ENCODE measurements around the gene MT2A. TPM values are rescaled to one million over a fixed set of nuclear protein-coding genes. Genes with fewer than 3 reads are reported as not detected.

The MT2A gene
- total and polyA plus RNA-seq, 2 of the 13 experiments (the other 11 are each of a cell fraction or from before 2014, with no cell fraction given) = 135 to 371 TPM

DNA sequence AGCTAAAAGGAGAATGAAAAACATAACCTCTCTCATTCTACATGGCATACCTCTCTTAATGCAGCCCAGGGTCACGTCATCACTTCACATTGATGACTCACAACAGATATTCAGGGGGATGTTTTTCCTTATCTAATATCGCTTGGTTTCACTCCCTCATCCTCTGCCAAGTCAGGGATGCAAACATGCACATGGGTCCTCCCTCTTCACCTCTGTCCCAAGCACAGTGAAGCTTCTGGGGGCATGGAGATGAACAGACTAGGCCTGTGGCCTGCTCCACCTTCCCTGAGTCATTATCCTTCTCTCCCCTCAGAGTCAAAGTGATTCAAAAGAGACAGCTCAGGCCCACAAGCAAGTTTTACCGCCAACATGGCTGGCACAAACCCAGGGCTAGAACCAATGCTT, 2.3 kb upstream of the MT2A start (continued):
- TF ChIP-seq, protein P1, sequence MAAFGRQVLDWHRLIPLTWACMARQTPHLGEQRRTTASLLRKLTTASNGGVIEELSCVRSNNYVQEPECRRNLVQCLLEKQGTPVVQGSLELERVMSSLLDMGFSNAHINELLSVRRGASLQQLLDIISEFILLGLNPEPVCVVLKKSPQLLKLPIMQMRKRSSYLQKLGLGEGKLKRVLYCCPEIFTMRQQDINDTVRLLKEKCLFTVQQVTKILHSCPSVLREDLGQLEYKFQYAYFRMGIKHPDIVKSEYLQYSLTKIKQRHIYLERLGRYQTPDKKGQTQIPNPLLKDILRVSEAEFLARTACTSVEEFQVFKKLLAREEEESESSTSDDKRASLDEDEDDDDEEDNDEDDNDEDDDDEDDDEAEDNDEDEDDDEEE (CRISPR knock-in tag; IDR thresholded peaks at IDR 0.05) = peak; percentile 61; the same call in 1 of the 2 replicates

DNA sequence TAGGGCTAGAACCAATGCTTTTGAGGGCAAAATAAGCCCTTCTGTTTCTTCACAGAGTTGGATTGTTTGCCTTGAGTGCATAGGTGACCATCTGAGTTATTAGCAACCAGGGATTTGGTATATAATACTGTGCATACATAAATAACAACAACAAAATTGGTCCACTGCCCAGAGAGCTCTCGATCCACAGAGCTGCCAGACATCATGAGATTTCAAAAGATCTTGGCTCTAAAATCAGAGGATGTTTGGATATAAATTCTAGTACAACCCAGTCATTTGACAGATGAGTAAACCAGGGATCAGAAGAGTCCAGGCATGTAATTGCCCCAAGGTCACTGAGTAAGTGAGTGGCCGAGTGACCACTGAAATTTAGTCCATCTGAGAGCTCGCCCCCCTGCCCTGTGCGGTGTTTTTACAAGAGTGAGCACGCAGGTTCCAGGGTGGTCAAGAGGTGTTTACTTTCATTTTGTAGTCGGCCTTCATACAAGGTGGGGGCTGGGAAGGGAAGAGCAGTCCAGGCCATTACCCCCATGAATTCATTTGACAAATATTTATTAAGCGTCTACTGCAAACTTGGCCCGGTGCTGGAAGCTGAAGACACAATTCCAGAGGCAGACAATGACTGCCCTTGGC, 1.8 kb upstream of the MT2A start:
- H3K4me2 ChIP-seq (ENCODE audit: low read depth, low read length) = peak overlapping the region; percentile 91
- ChIA-PET POLR2A (interaction anchor here (0.7 to 3.4 kb wide), 21 partner anchors 11 to 766 kb away, joined by 3 to 39 read pairs (median 4); partner anchors contain the start of genes CX3CL1, HERPUD1, MT1E and MT1G), CTCF (ENCODE audit: low intra/inter-chr PET ratio, low total read pairs) (no interaction called here)
- WGBS (ENCODE audit: low lambda C conversion rate) = under 1% methylated on average over 8 of the region's 8 CpGs
- no peak overlapping the region for H2AFZ ChIP-seq (ENCODE audit: low read length)
- intact Hi-C loops (cut with micrococcal nuclease; ENCODE audit: unreplicated experiment) (loop anchor here (1.0 to 10.0 kb wide), 3 partner anchors 48 to 258 kb away; partner anchors contain the start of genes MT1B, MT1F and SLC12A3), in situ Hi-C loops (cut with HindIII; ENCODE audit: extremely low pct_ligation_motif_present, low pct_unique_long_range_greater_than_20kb) (no loop called here)
- H3K4me3 ChIP-seq (replicated peaks in 1 of 3; ENCODE audit: insufficient read depth in 1 of 3, low read depth in 2 of 3, low read length in 3 of 3) = peak overlapping the region; percentile 75 to 84 (median 78)
- no peaks in the 10 kb centered on the region for H4K20me1 ChIP-seq (ENCODE audit: insufficient read depth, low read length)
- peak; percentile 87 for FAIRE-seq
- ATAC-seq = peak; percentile 48
- H3K79me2 ChIP-seq (ENCODE audit: insufficient read depth, low read length) = no peaks in the 10 kb centered on the region
- peaks cover 67% of the 10 kb centered on the region for H3K4me1 ChIP-seq (ENCODE audit: insufficient read depth, low read length)
- peak overlapping the region; percentile 79 for H3K9ac ChIP-seq (ENCODE audit: insufficient read depth, low read depth, low read length)
- H3K9me3 ChIP-seq (ENCODE audit: low read length) = no peaks in the 10 kb centered on the region
- peak; percentile 97 for DNase-seq (ENCODE audit: low spot score)
- H3K27ac ChIP-seq (ENCODE audit: extremely low read length, insufficient read depth, low read length) = peak overlapping the region; percentile 93
- peaks cover 0 to 4% of the 10 kb centered on the region in 2 experiments; a peak in 2 of 5 replicates for H3K27me3 ChIP-seq (ENCODE audit: control insufficient read depth in 1 of 2, insufficient read depth in 2 of 2, low read length in 2 of 2)
- no peaks in the 10 kb centered on the region for H3K36me3 ChIP-seq (replicated peaks in 1 of 2; ENCODE audit: control insufficient read depth in 1 of 2, insufficient read depth in 2 of 2, low read length in 2 of 2)
- BruUV-seq (replicated peaks) = no TSS peak
- TF ChIP-seq HDAC2 (CRISPR knock-in tag; IDR thresholded peaks at IDR 0.05) (no peak; the same call in 1 of the 2 replicates), JUND (CRISPR knock-in tag; IDR thresholded peaks at IDR 0.05) (no peak), ZNF530 (CRISPR knock-in tag; IDR thresholded peaks at IDR 0.05; ENCODE audit: low read depth) (no peak), SCMH1 (CRISPR knock-in tag; IDR thresholded peaks at IDR 0.05; ENCODE audit: borderline replicate concordance) (no peak), GPN1 (CRISPR knock-in tag; IDR thresholded peaks at IDR 0.05; ENCODE audit: borderline replicate concordance) (no peak), KDM4B (CRISPR knock-in tag; IDR thresholded peaks at IDR 0.05) (no peak), MEIS1 (CRISPR knock-in tag; IDR thresholded peaks at IDR 0.05; ENCODE audit: borderline replicate concordance) (peak; percentile 74; the same call in 1 of the 2 replicates), ZNF556 (CRISPR knock-in tag; IDR thresholded peaks at IDR 0.05; ENCODE audit: borderline replicate concordance) (no peak; the same call in 1 of the 2 replicates), ZNF570 (CRISPR knock-in tag; IDR thresholded peaks at IDR 0.05; ENCODE audit: borderline replicate concordance) (no peak), ZFYVE20 (CRISPR knock-in tag; IDR thresholded peaks at IDR 0.05; ENCODE audit: borderline replicate concordance, low read depth) (no peak), KDM2A (CRISPR knock-in tag; IDR thresholded peaks at IDR 0.05; ENCODE audit: borderline replicate concordance, low read depth) (no peak), GABPB1 (CRISPR knock-in tag; IDR thresholded peaks at IDR 0.05) (no peak), SSRP1 (CRISPR knock-in tag; IDR thresholded peaks at IDR 0.05) (no peak), NFE2L2 (IDR thresholded peaks at IDR 0.05; ENCODE audit: low read length) (no peak)
- TF ChIP-seq, protein P2, sequence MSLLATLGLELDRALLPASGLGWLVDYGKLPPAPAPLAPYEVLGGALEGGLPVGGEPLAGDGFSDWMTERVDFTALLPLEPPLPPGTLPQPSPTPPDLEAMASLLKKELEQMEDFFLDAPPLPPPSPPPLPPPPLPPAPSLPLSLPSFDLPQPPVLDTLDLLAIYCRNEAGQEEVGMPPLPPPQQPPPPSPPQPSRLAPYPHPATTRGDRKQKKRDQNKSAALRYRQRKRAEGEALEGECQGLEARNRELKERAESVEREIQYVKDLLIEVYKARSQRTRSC (CRISPR knock-in tag; IDR thresholded peaks at IDR 0.05; ENCODE audit: low read depth) = no peak
- TF ChIP-seq, protein P3, sequence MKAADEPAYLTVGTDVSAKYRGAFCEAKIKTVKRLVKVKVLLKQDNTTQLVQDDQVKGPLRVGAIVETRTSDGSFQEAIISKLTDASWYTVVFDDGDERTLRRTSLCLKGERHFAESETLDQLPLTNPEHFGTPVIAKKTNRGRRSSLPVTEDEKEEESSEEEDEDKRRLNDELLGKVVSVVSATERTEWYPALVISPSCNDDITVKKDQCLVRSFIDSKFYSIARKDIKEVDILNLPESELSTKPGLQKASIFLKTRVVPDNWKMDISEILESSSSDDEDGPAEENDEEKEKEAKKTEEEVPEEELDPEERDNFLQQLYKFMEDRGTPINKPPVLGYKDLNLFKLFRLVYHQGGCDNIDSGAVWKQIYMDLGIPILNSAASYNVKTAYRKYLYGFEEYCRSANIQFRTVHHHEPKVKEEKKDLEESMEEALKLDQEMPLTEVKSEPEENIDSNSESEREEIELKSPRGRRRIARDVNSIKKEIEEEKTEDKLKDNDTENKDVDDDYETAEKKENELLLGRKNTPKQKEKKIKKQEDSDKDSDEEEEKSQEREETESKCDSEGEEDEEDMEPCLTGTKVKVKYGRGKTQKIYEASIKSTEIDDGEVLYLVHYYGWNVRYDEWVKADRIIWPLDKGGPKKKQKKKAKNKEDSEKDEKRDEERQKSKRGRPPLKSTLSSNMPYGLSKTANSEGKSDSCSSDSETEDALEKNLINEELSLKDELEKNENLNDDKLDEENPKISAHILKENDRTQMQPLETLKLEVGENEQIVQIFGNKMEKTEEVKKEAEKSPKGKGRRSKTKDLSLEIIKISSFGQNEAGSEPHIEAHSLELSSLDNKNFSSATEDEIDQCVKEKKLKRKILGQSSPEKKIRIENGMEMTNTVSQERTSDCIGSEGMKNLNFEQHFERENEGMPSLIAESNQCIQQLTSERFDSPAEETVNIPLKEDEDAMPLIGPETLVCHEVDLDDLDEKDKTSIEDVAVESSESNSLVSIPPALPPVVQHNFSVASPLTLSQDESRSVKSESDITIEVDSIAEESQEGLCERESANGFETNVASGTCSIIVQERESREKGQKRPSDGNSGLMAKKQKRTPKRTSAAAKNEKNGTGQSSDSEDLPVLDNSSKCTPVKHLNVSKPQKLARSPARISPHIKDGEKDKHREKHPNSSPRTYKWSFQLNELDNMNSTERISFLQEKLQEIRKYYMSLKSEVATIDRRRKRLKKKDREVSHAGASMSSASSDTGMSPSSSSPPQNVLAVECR (CRISPR knock-in tag; IDR thresholded peaks at IDR 0.05; ENCODE audit: borderline replicate concordance) = peak; percentile 61; the same call in 1 of the 2 replicates
